H9 (cell line): Measurements from ENCODE around the gene GUK1. TPM values are rescaled to one million over a fixed set of nuclear protein-coding genes. Genes with fewer than 3 reads are reported as not detected.

ENCODE experiments used
- DNase-seq: peaks from one replicate; pipeline ENCODE4 v3.0.0-alpha.2; 2017
- H2AFZ ChIP-seq: one replicate; pipeline ENCODE4 v1.6.1; 2013; ENCODE audit warnings: mild to moderate bottlenecking, low read length, control low read depth, moderate library complexity
- H2AK5ac ChIP-seq: 2 replicates; pipeline ENCODE4 v1.6.1; 2013; ENCODE audit warnings: low read length, control low read depth, mixed read lengths; ENCODE audit not compliant: insufficient read length
- H2BK120ac ChIP-seq: one replicate; pipeline ENCODE4 v1.6.1; 2013; ENCODE audit warnings: low read depth, mild to moderate bottlenecking, low read length, control low read depth, inconsistent platforms; ENCODE audit not compliant: poor library complexity, severe bottlenecking
- H2BK12ac ChIP-seq: 2 replicates; pipeline ENCODE4 v1.6.1; 2013; ENCODE audit warnings: low read length, control low read depth, mixed read lengths, low read depth; ENCODE audit not compliant: insufficient read length
- H2BK15ac ChIP-seq: 2 replicates; pipeline ENCODE4 v1.6.1; 2013; ENCODE audit warnings: low read depth, low read length, control low read depth
- H2BK20ac ChIP-seq: one replicate; pipeline ENCODE4 v1.6.1; 2013; ENCODE audit warnings: low read depth, mild to moderate bottlenecking, low read length, control low read depth, inconsistent platforms; ENCODE audit not compliant: poor library complexity, severe bottlenecking
- H2BK5ac ChIP-seq: 2 replicates; pipeline ENCODE4 v1.6.1; 2013; ENCODE audit warnings: low read length, control low read depth, mixed read lengths; ENCODE audit not compliant: insufficient read length
- H3K14ac ChIP-seq: 2 replicates; pipeline ENCODE4 v1.6.1; 2013; ENCODE audit warnings: low read length, control low read depth; ENCODE audit not compliant: insufficient read depth
- H3K18ac ChIP-seq: 2 replicates; pipeline ENCODE4 v1.6.1; 2013; ENCODE audit warnings: low read depth, mild to moderate bottlenecking, mixed read lengths, low read length, control low read depth; ENCODE audit not compliant: insufficient read length
- H3K23ac ChIP-seq: 2 replicates; pipeline ENCODE4 v1.6.1; 2013; ENCODE audit warnings: low read length, control low read depth, mixed read lengths, low read depth; ENCODE audit not compliant: insufficient read length
- H3K23me2 ChIP-seq: 2 replicates; pipeline ENCODE4 v1.6.1; 2013; ENCODE audit warnings: low read depth, mild to moderate bottlenecking, mixed read lengths, low read length, control low read depth; ENCODE audit not compliant: insufficient read length, poor library complexity, severe bottlenecking
- H3K27ac ChIP-seq: 2 replicates; pipeline ENCODE4 v1.5.1; 2013; ENCODE audit warnings: low read length, control low read depth, mixed read lengths, low read depth; ENCODE audit not compliant: insufficient read length
- H3K27me3 ChIP-seq: 2 replicates; pipeline ENCODE4 v1.6.1; 2013; ENCODE audit warnings: low read length, control low read depth, inconsistent platforms; ENCODE audit not compliant: insufficient read depth
- H3K4ac ChIP-seq: 2 replicates; pipeline ENCODE4 v1.6.1; 2013; ENCODE audit warnings: low read depth, mild to moderate bottlenecking, control low read depth, inconsistent platforms, low read length, moderate library complexity
- H3K4me1 ChIP-seq: 2 replicates; pipeline ENCODE4 v1.6.1; 2013; ENCODE audit warnings: low read length, control low read depth, inconsistent platforms; ENCODE audit not compliant: insufficient read depth
- H3K4me2 ChIP-seq: 2 replicates; pipeline ENCODE4 v1.6.1; 2013; ENCODE audit warnings: low read length, control low read depth, mixed read lengths; ENCODE audit not compliant: insufficient read length, insufficient read depth
- H3K56ac ChIP-seq: 2 replicates; pipeline ENCODE4 v1.6.1; 2013; ENCODE audit warnings: low read depth, mild to moderate bottlenecking, mixed read lengths, low read length, control low read depth; ENCODE audit not compliant: insufficient read length
- H3K79me1 ChIP-seq: 2 replicates; pipeline ENCODE4 v1.6.1; 2013; ENCODE audit warnings: low read depth, mild to moderate bottlenecking, moderate library complexity, low read length, control low read depth, inconsistent platforms; ENCODE audit not compliant: insufficient read depth, poor library complexity, severe bottlenecking
- H3K79me2 ChIP-seq: 2 replicates; pipeline ENCODE4 v1.6.1; 2013; ENCODE audit warnings: low read length, control low read depth, inconsistent platforms; ENCODE audit not compliant: insufficient read depth
- H3K9ac ChIP-seq: 2 replicates; pipeline ENCODE4 v1.6.1; 2013; ENCODE audit warnings: low read length, control low read depth, mixed read lengths; ENCODE audit not compliant: insufficient read length; ENCODE audit errors: extremely low read depth
- H3K9me3 ChIP-seq: one replicate; pipeline ENCODE4 v1.6.1; 2013; ENCODE audit warnings: low read depth, low read length, inconsistent platforms; ENCODE audit not compliant: control insufficient read depth
- H3T11ph ChIP-seq: one replicate; pipeline ENCODE4 v1.6.1; 2013; ENCODE audit warnings: mild to moderate bottlenecking, low read length, control low read depth, inconsistent platforms
- H4K20me1 ChIP-seq: one replicate; pipeline ENCODE4 v1.6.1; 2013; ENCODE audit not compliant: control insufficient read depth, insufficient read length, insufficient read depth
- H4K5ac ChIP-seq: 2 replicates; pipeline ENCODE4 v1.6.1; 2013; ENCODE audit warnings: low read depth, mild to moderate bottlenecking, mixed read lengths, low read length, control low read depth; ENCODE audit not compliant: insufficient read length
- H4K8ac ChIP-seq: replicated peaks from 2 replicates; pipeline ENCODE4 v1.6.1; 2013; ENCODE audit warnings: low read length, control low read depth, mixed read lengths, low read depth; ENCODE audit not compliant: insufficient read length
- H4K91ac ChIP-seq: 2 replicates; pipeline ENCODE4 v1.6.1; 2013; ENCODE audit warnings: low read depth, mild to moderate bottlenecking, moderate library complexity, mixed read lengths, low read length, control low read depth; ENCODE audit not compliant: insufficient read length
- H3K27ac Mint-ChIP-seq, 3 experiments: 2 replicates in 2 of 3; 3 replicates in 1 of 3; pipeline ENCODE4 v1.8.0; 2020 to 2021; ENCODE audit warnings: mixed read lengths in 3 of 3, mild to moderate bottlenecking in 1 of 3, moderate library complexity in 1 of 3
- H3K27me3 Mint-ChIP-seq: 2 replicates; pipeline ENCODE4 v1.8.0; 2021; ENCODE audit warnings: low read depth, mild to moderate bottlenecking, moderate library complexity, mixed read lengths
- H3K36me3 Mint-ChIP-seq, 3 experiments: 2 replicates in 2 of 3; 3 replicates in 1 of 3; pipeline ENCODE4 v1.8.0; 2020 to 2021; ENCODE audit warnings: low read depth in 3 of 3, mixed read lengths in 3 of 3; ENCODE audit not compliant: insufficient read depth in 1 of 3
- H3K4me1 Mint-ChIP-seq, 2 experiments: 2 replicates each; pipeline ENCODE4 v1.8.0; 2020; ENCODE audit warnings: mixed read lengths in 2 of 2
- H3K4me3 Mint-ChIP-seq, 2 experiments: 2 replicates in 1 of 2; 3 replicates in 1 of 2; pipeline ENCODE4 v1.8.0; 2020 to 2021; ENCODE audit warnings: mild to moderate bottlenecking in 2 of 2, mixed read lengths in 2 of 2, moderate library complexity in 1 of 2
- H3K9me3 Mint-ChIP-seq, 2 experiments: 2 replicates in 1 of 2; 3 replicates in 1 of 2; pipeline ENCODE4 v1.8.0; 2020; ENCODE audit warnings: mild to moderate bottlenecking in 2 of 2, mixed read lengths in 2 of 2, moderate library complexity in 1 of 2
- CTCF ChIP-seq: fragments of 200-600 bp; sonication (generic); conservative IDR thresholded peaks from 3 replicates; pipeline ENCODE4 v1.8.0; 2021; ENCODE audit warnings: antibody characterized with exemption, mild to moderate bottlenecking
- WGBS: extraction: QIAGEN DNeasy Blood & Tissue Kit; methylation state at CpG from one replicate; pipeline ENCODE4 v1.1.7; 2013; ENCODE audit warnings: missing lambda C conversion rate, low lambda C conversion rate, mixed read lengths; ENCODE audit not compliant: insufficient read length; ENCODE audit errors: extremely low coverage; 5-methylcytosine and 5-hydroxymethylcytosine counted together
- total RNA-seq: library from RNA; stranded (reverse); gene quantifications from 2 replicates; pipeline ENCODE4 v1.2.1, GENCODE V29; 2021

Gene GUK1
- total RNA-seq, 1 experiment from 2014 or later, result 88.2 TPM

- no peak overlapping the region for H3K23ac ChIP-seq
- no peaks in the 10 kb centered on the region for H3K9me3 Mint-ChIP-seq
- no peak overlapping the region for H2BK20ac ChIP-seq
- H3T11ph ChIP-seq, result no peak overlapping the region
- H3K14ac ChIP-seq, result no peak overlapping the region
- H2BK12ac ChIP-seq, result no peak overlapping the region
- no peak overlapping the region for H3K4ac ChIP-seq
- no peaks in the 10 kb centered on the region for H3K79me1 ChIP-seq
- no CpG with 5 or more reads among the region's 2 CpGs for WGBS
- no peak overlapping the region for H2BK15ac ChIP-seq
- H3K9me3 ChIP-seq, result no peaks in the 10 kb centered on the region
- peaks cover 82% of the 10 kb centered on the region for H3K27me3 Mint-ChIP-seq
- no peak overlapping the region for H4K8ac ChIP-seq
- H3K4me1 ChIP-seq, result no peaks in the 10 kb centered on the region
- H2AFZ ChIP-seq, result no peak overlapping the region
- TF ChIP-seq CTCF, result no peak
- no peaks in the 10 kb centered on the region for H3K79me2 ChIP-seq
- H3K23me2 ChIP-seq, result no peaks in the 10 kb centered on the region
- H3K4me1 Mint-ChIP-seq, result peaks cover 6 to 9% of the 10 kb centered on the region in 2 experiments; a peak in 3 of 4 replicates
- DNase-seq, result no peak
- no peak overlapping the region for H3K56ac ChIP-seq
- no peak overlapping the region for H3K9ac ChIP-seq
- no peak overlapping the region for H3K4me2 ChIP-seq
- no peak overlapping the region for H3K27ac ChIP-seq
- H2BK120ac ChIP-seq, result no peak overlapping the region
- no peak overlapping the region for H3K27ac Mint-ChIP-seq
- H3K4me3 Mint-ChIP-seq, result no peak overlapping the region
- no peak overlapping the region for H4K5ac ChIP-seq
- H2AK5ac ChIP-seq, result no peak overlapping the region
- no peak overlapping the region for H2BK5ac ChIP-seq
- H3K18ac ChIP-seq, result no peak overlapping the region
- H3K36me3 Mint-ChIP-seq, result no peaks in the 10 kb centered on the region
- no peaks in the 10 kb centered on the region for H4K20me1 ChIP-seq
- no peak overlapping the region for H4K91ac ChIP-seq
- H3K27me3 ChIP-seq, result peaks cover 3% of the 10 kb centered on the region; the same call in 1 of the 2 replicates
Measured at GRCh38 chr1:228131766-228132165, 8.3 kb upstream of the GUK1 start.
